Measurements from ENCODE around the gene TKTL1.
"Not testable (repeated sequence)": the region's sequence is repeated elsewhere in the genome, so short reads cannot be mapped to it uniquely, and the experiment has no call there.

Gene TKTL1, protein sequence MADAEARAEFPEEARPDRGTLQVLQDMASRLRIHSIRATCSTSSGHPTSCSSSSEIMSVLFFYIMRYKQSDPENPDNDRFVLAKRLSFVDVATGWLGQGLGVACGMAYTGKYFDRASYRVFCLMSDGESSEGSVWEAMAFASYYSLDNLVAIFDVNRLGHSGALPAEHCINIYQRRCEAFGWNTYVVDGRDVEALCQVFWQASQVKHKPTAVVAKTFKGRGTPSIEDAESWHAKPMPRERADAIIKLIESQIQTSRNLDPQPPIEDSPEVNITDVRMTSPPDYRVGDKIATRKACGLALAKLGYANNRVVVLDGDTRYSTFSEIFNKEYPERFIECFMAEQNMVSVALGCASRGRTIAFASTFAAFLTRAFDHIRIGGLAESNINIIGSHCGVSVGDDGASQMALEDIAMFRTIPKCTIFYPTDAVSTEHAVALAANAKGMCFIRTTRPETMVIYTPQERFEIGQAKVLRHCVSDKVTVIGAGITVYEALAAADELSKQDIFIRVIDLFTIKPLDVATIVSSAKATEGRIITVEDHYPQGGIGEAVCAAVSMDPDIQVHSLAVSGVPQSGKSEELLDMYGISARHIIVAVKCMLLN

DNA sequence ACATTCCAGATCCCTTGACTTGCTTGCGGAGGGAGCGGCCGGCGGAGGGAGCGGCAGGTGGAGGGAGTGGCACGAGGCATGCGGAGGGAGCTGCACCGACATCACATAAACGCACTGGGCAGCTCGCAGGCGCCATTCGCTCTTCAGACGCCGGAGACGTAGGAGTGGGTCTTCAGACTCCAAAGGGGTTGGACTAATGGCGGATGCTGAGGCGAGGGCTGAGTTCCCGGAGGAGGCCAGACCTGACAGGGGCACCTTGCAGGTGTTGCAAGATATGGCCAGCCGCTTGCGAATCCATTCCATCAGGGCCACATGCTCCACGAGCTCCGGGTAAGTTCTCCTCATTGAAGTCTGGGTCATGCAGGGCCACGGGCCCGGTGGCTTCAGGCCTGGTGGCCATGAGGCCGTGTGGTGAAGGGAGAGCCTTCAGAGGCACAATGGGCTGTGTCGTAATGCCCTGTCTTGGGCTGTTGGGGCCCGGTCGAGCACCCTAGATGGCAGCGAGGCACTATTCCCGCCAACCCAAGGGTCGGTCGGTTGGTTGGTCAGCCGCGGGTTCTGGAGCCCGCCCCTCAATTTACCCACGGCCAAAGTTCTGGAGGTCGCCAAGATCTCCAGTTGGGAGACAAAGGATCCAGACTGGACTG lies at the start of gene TKTL1:
Gene TKTL1 (plus strand): TSS at position 132 of the 647 bp plus-strand sequence. CDS start 65 bp downstream, at position 197.
- Histone ChIP-seq H3K9me3 (ENCODE audit: insufficient read depth, low read depth, low read length) (no peaks in the 10 kb centered on the region), H3F3A (ENCODE audit: low read depth) (no peaks in the 10 kb centered on the region), H4K20me1 (ENCODE audit: insufficient read depth, low read length, poor library complexity, severe bottlenecking) (no peaks in the 10 kb centered on the region), H3K27me3 (ENCODE audit: insufficient read depth, low read length, poor library complexity, severe bottlenecking) (no peaks in the 10 kb centered on the region), H3K79me2 (ENCODE audit: insufficient read depth, low read length) (no peaks in the 10 kb centered on the region), H2AFZ (ENCODE audit: low read length) (no peak within 1 kb of the TSS), H3K4me3 (ENCODE audit: low read length, poor library complexity, severe bottlenecking) (no peak within 1 kb of the TSS), H3K36me3 (ENCODE audit: insufficient read depth, low read length) (no peaks in the 10 kb centered on the region), H3K9me2 (replicated peaks; ENCODE audit: low read depth, low read length) (no peaks in the 10 kb centered on the region), H3K4me2 (ENCODE audit: low read depth, low read length, poor library complexity, severe bottlenecking) (no peak within 1 kb of the TSS), H3K4me1 (ENCODE audit: insufficient read depth, low read length, poor library complexity, severe bottlenecking) (no peaks in the 10 kb centered on the region), H3K9ac (ENCODE audit: low read depth, low read length, poor library complexity, severe bottlenecking) (no peak within 1 kb of the TSS)
- TF ChIP-seq EZH2phosphoT487 (IDR thresholded peaks at IDR 0.05; ENCODE audit: borderline replicate concordance): no peak
- TF ChIP-seq, protein P1, sequence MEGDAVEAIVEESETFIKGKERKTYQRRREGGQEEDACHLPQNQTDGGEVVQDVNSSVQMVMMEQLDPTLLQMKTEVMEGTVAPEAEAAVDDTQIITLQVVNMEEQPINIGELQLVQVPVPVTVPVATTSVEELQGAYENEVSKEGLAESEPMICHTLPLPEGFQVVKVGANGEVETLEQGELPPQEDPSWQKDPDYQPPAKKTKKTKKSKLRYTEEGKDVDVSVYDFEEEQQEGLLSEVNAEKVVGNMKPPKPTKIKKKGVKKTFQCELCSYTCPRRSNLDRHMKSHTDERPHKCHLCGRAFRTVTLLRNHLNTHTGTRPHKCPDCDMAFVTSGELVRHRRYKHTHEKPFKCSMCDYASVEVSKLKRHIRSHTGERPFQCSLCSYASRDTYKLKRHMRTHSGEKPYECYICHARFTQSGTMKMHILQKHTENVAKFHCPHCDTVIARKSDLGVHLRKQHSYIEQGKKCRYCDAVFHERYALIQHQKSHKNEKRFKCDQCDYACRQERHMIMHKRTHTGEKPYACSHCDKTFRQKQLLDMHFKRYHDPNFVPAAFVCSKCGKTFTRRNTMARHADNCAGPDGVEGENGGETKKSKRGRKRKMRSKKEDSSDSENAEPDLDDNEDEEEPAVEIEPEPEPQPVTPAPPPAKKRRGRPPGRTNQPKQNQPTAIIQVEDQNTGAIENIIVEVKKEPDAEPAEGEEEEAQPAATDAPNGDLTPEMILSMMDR (conservative IDR thresholded peaks at IDR 0.05; ENCODE audit: low read length): no peak

DNA sequence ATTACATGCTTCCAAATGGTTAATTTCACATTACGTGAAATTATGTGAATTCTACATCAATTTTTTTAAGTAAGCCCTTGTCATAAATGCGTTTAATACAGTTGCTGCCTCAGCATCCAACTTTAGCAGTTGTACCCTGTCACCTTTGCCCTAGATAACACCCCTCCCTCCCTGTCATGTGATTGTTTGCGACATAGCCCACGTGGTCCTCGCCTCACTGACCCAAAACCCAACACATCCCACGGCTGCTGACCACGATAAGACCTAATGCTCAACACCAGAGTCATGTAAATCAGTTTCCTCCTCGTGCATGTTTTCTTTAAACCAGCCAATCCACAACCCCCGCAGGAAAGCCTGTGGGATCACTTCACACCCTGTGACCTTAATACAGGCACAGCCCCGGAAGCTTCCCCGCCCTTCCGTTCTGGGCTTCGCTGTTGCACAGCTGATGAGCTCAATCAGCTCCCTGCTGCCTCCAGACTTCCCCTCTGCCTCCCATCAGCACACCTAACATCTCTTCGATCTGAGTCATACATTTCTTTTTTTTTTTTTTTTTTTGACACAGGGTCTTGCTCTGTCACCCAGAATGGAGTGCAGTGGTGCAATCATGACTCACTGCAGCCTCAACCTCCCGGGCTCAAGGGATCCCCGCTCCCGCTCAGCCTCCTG lies 48.1 kb upstream of the TKTL1 start:
- not testable (repeated sequence) for H3F3A ChIP-seq (ENCODE audit: low read depth); H4K20me1 ChIP-seq (ENCODE audit: insufficient read depth, low read length, poor library complexity, severe bottlenecking); H3K9ac ChIP-seq (ENCODE audit: low read depth, low read length, poor library complexity, severe bottlenecking); H3K9me2 ChIP-seq (replicated peaks; ENCODE audit: low read depth, low read length); H3K79me2 ChIP-seq (ENCODE audit: insufficient read depth, low read length); H3K4me3 ChIP-seq (ENCODE audit: low read length, poor library complexity, severe bottlenecking); H3K27me3 ChIP-seq (ENCODE audit: insufficient read depth, low read length, poor library complexity, severe bottlenecking); H3K4me2 ChIP-seq (ENCODE audit: low read depth, low read length, poor library complexity, severe bottlenecking); H2AFZ ChIP-seq (ENCODE audit: low read length); H3K4me1 ChIP-seq (ENCODE audit: insufficient read depth, low read length, poor library complexity, severe bottlenecking); H3K36me3 ChIP-seq (ENCODE audit: insufficient read depth, low read length); H3K9me3 ChIP-seq (ENCODE audit: insufficient read depth, low read depth, low read length)

GRCh38 chrX:154248076-154248475 lies 47.5 kb upstream of the TKTL1 start:
- not testable (repeated sequence) for H3K79me2 ChIP-seq (ENCODE audit: insufficient read depth, low read length); H3F3A ChIP-seq (ENCODE audit: low read depth); H3K9ac ChIP-seq (ENCODE audit: low read depth, low read length, poor library complexity, severe bottlenecking); H3K4me2 ChIP-seq (ENCODE audit: low read depth, low read length, poor library complexity, severe bottlenecking); H3K9me2 ChIP-seq (replicated peaks; ENCODE audit: low read depth, low read length); H3K27me3 ChIP-seq (ENCODE audit: insufficient read depth, low read length, poor library complexity, severe bottlenecking); H4K20me1 ChIP-seq (ENCODE audit: insufficient read depth, low read length, poor library complexity, severe bottlenecking); H2AFZ ChIP-seq (ENCODE audit: low read length); H3K4me1 ChIP-seq (ENCODE audit: insufficient read depth, low read length, poor library complexity, severe bottlenecking); H3K9me3 ChIP-seq (ENCODE audit: insufficient read depth, low read depth, low read length); H3K4me3 ChIP-seq (ENCODE audit: low read length, poor library complexity, severe bottlenecking); H3K36me3 ChIP-seq (ENCODE audit: insufficient read depth, low read length)

DNA sequence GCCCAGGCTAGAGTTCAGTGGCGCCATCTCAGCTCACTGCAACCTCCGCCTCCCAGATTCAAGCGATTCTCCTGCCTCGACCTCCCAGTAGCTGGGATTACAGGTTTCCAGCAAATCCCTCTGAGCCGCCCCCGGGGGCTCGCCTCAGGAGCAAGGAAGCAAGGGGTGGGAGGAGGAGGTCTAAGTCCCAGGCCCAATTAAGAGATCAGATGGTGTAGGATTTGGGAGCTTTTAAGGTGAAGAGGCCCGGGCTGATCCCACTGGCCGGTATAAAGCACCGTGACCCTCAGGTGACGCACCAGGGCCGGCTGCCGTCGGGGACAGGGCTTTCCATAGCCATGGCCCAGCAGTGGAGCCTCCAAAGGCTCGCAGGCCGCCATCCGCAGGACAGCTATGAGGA lies 38.3 kb upstream of the TKTL1 start, which contains the start of gene OPN1MW3:
Gene OPN1MW3 (plus strand): TSS at position 301 of the 400 bp plus-strand sequence. CDS start 38 bp downstream, at position 339.
- not testable (repeated sequence) for H2AFZ ChIP-seq (ENCODE audit: low read length); H4K20me1 ChIP-seq (ENCODE audit: insufficient read depth, low read length, poor library complexity, severe bottlenecking); H3K27me3 ChIP-seq (ENCODE audit: insufficient read depth, low read length, poor library complexity, severe bottlenecking); H3K9me3 ChIP-seq (ENCODE audit: insufficient read depth, low read depth, low read length); H3K4me3 ChIP-seq (ENCODE audit: low read length, poor library complexity, severe bottlenecking); H3K4me2 ChIP-seq (ENCODE audit: low read depth, low read length, poor library complexity, severe bottlenecking); H3K79me2 ChIP-seq (ENCODE audit: insufficient read depth, low read length); H3F3A ChIP-seq (ENCODE audit: low read depth); H3K9ac ChIP-seq (ENCODE audit: low read depth, low read length, poor library complexity, severe bottlenecking); H3K9me2 ChIP-seq (replicated peaks; ENCODE audit: low read depth, low read length); H3K4me1 ChIP-seq (ENCODE audit: insufficient read depth, low read length, poor library complexity, severe bottlenecking); H3K36me3 ChIP-seq (ENCODE audit: insufficient read depth, low read length)

DNA sequence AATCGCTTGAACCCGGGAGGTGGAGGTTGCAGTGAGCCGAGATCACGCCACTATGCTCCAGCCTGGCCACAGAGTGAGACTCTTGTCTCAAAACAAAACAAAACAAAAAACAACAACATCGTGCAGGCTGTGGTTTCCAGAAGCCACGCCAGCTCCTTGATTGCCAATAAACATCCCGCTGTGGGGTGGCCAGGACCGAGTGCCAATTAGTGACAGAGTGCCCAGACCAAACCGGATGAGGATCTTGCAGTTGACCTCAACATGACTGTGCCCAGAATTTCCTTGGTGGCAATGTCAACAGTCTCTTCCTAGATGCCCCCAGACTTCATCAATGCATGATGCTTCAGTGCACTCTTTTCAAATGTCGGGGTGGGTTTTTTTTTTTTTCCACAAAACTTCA lies 36.9 kb upstream of the TKTL1 start:
- H3K79me2 ChIP-seq (ENCODE audit: insufficient read depth, low read length); H3K4me3 ChIP-seq (ENCODE audit: low read length, poor library complexity, severe bottlenecking); H3K4me2 ChIP-seq (ENCODE audit: low read depth, low read length, poor library complexity, severe bottlenecking); H3K9me3 ChIP-seq (ENCODE audit: insufficient read depth, low read depth, low read length); H3K36me3 ChIP-seq (ENCODE audit: insufficient read depth, low read length); H4K20me1 ChIP-seq (ENCODE audit: insufficient read depth, low read length, poor library complexity, severe bottlenecking); H3K27me3 ChIP-seq (ENCODE audit: insufficient read depth, low read length, poor library complexity, severe bottlenecking); H3F3A ChIP-seq (ENCODE audit: low read depth); H2AFZ ChIP-seq (ENCODE audit: low read length); H3K4me1 ChIP-seq (ENCODE audit: insufficient read depth, low read length, poor library complexity, severe bottlenecking); H3K9me2 ChIP-seq (replicated peaks; ENCODE audit: low read depth, low read length); H3K9ac ChIP-seq (ENCODE audit: low read depth, low read length, poor library complexity, severe bottlenecking): not testable (repeated sequence)

- H3K36me3 ChIP-seq (ENCODE audit: insufficient read depth, low read length); H3K79me2 ChIP-seq (ENCODE audit: insufficient read depth, low read length); H3K4me3 ChIP-seq (ENCODE audit: low read length, poor library complexity, severe bottlenecking); H4K20me1 ChIP-seq (ENCODE audit: insufficient read depth, low read length, poor library complexity, severe bottlenecking); H3K9me3 ChIP-seq (ENCODE audit: insufficient read depth, low read depth, low read length); H3K9me2 ChIP-seq (replicated peaks; ENCODE audit: low read depth, low read length); H3K9ac ChIP-seq (ENCODE audit: low read depth, low read length, poor library complexity, severe bottlenecking); H3F3A ChIP-seq (ENCODE audit: low read depth); H3K27me3 ChIP-seq (ENCODE audit: insufficient read depth, low read length, poor library complexity, severe bottlenecking); H3K4me1 ChIP-seq (ENCODE audit: insufficient read depth, low read length, poor library complexity, severe bottlenecking); H2AFZ ChIP-seq (ENCODE audit: low read length); H3K4me2 ChIP-seq (ENCODE audit: low read depth, low read length, poor library complexity, severe bottlenecking): not testable (repeated sequence)
Measured at GRCh38 chrX:154263072-154263471, 32.5 kb upstream of the TKTL1 start.
